Thyroid gland (tissue), 4 donors: ENCODE results near the gene CLMP. TPM values are rescaled to one million over a fixed set of nuclear protein-coding genes. Genes with fewer than 3 reads are reported as not detected.
A peak's percentile ranks its signal among the peaks of the same experiment; 100 is the strongest.

ENCODE experiments used
- DNase-seq, 2 donors: peaks; one replicate each; pipeline ENCODE4 v3.0.0-alpha.2; 2019
- H3K27ac ChIP-seq, 3 donors: fragments of 200-600 bp; sonication (generic); 1 replicate in 2 of 3; 2 replicates in 1 of 3; pipeline ENCODE4 v1.5.1; 2016 to 2019; ENCODE audit warnings: mild to moderate bottlenecking in 1 of 3, moderate library complexity in 1 of 3
- H3K27me3 ChIP-seq: fragments of 200-600 bp; sonication (generic); one replicate; pipeline ENCODE4 v1.5.1; 2019
- H3K36me3 ChIP-seq, 2 donors: fragments of 200-600 bp; sonication (generic); one replicate each; pipeline ENCODE4 v1.5.1; 2016 to 2019
- H3K4me1 ChIP-seq, 2 donors: fragments of 200-600 bp; sonication (generic); one replicate each; pipeline ENCODE4 v1.5.1; 2017 to 2019
- H3K4me3 ChIP-seq, 3 donors: fragments of 200-600 bp; sonication (generic); replicated peaks in 1 of 3; 1 replicate in 2 of 3; 2 replicates in 1 of 3; pipeline ENCODE4 v1.5.1; 2016; ENCODE audit warnings: mild to moderate bottlenecking in 1 of 3
- H3K9me3 ChIP-seq: fragments of 200-600 bp; sonication (generic); one replicate; pipeline ENCODE4 v1.5.1; 2017
- POLR2A ChIP-seq, 2 donors: fragments of 450-650 bp; IDR thresholded peaks; one replicate each; pipeline ENCODE4 v1.6.1; 2017; ENCODE audit warnings: antibody characterized with exemption in 2 of 2, mild to moderate bottlenecking in 2 of 2, moderate library complexity in 1 of 2
- WGBS, 2 donors: methylation state at CpG; one replicate each; pipeline ENCODE4 v1.1.5; 2017; 5-methylcytosine and 5-hydroxymethylcytosine counted together
- intact Hi-C: fragments of 100-400 bp; cut with DNase I; formaldehyde crosslinking; loops from one replicate; pipeline ENCODE4 v1.15.1; 2023
- total RNA-seq, 4 donors: library from RNA; depleted of rRNA; stranded (reverse); fragments of >200 nt; gene quantifications; one replicate each; pipeline ENCODE4 v1.2.3, GENCODE V29; 2016
- TF ChIP-seq, protein P1 (sequence below), 6 experiments: fragments of 200-600 bp in 3 of 6; fragments of 450-650 bp in 3 of 6; sonication (generic) in 3 of 6; IDR thresholded peaks; one replicate each; pipeline ENCODE4 v1.5.1; 2016 to 2019; ENCODE audit warnings: antibody characterized with exemption in 6 of 6, mild to moderate bottlenecking in 2 of 6, inconsistent platforms in 1 of 6, moderate library complexity in 1 of 6

CLMP gene
- total RNA-seq, 4 donors from 2014 or later, result 4.9 to 13.2 (median 9.3) TPM

DNA sequence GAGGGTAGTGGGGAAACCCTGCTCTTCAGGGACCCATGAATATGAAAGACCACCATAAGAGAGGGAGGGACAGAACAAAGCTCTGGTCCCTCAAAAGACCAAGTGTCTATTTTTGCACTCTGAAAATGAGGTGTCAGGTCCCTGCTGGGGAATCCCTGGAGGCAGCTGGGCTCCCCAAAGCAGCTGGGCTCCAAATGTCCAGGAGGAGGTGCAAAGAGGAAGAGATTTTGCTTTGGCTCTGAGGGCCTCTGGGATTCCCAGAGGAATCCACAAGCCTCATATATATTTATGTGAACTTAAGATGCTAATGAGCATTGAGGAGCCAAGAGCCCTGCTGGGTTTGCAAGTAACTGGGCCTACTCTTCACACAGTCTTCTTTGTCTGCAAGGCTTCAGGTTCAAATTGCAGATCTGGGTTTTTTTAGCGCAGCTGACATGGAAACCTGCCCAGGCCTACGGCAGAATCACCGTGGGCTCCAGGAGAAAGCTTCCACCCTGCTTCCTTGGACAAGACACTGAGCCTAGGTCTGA lies 26.0 kb downstream of the CLMP start:
- no peaks in the 10 kb centered on the region for H3K36me3 ChIP-seq
- H3K4me1 ChIP-seq, result no peaks in the 10 kb centered on the region
- H3K27me3 ChIP-seq, result no peaks in the 10 kb centered on the region
- intact Hi-C loops, result no loop called here
- 82 to 83% methylated on average over 3 of the region's 3 CpGs for WGBS, 2 donors
- no peak overlapping the region for H3K27ac ChIP-seq
- no peak overlapping the region for H3K4me3 ChIP-seq
- no peaks in the 10 kb centered on the region for H3K9me3 ChIP-seq
- no peak for DNase-seq
- TF ChIP-seq, protein P1, sequence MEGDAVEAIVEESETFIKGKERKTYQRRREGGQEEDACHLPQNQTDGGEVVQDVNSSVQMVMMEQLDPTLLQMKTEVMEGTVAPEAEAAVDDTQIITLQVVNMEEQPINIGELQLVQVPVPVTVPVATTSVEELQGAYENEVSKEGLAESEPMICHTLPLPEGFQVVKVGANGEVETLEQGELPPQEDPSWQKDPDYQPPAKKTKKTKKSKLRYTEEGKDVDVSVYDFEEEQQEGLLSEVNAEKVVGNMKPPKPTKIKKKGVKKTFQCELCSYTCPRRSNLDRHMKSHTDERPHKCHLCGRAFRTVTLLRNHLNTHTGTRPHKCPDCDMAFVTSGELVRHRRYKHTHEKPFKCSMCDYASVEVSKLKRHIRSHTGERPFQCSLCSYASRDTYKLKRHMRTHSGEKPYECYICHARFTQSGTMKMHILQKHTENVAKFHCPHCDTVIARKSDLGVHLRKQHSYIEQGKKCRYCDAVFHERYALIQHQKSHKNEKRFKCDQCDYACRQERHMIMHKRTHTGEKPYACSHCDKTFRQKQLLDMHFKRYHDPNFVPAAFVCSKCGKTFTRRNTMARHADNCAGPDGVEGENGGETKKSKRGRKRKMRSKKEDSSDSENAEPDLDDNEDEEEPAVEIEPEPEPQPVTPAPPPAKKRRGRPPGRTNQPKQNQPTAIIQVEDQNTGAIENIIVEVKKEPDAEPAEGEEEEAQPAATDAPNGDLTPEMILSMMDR (IDR thresholded peaks at IDR 0.05), result no peak
- TF ChIP-seq POLR2A (IDR thresholded peaks at IDR 0.05), result no peak

DNA sequence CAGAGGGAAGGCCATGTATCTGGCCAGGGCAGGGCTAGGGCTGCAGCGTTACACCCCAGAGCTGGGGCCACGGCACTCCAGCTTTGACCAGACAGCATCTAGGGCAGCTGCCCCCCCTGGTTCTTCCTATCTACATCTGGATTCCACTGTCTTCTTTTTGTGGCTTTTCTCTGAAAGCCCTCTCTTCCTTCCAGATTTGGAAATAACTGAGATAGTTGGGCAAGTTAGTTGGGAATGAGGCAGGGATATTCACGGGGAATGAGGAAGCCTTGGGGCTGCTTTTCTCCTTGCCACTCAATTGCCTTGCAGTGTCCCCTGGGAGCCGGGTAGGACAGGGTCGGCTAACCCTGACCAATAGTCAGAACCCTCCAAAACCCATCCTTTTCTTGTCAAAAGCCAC lies 26.8 kb downstream of the CLMP start:
- TF ChIP-seq, protein P1 (IDR thresholded peaks at IDR 0.05), result no peak
- no peak for TF ChIP-seq POLR2A (IDR thresholded peaks at IDR 0.05)
- H3K4me1 ChIP-seq, result no peaks in the 10 kb centered on the region
- H3K4me3 ChIP-seq, result no peak overlapping the region
- H3K36me3 ChIP-seq, result no peaks in the 10 kb centered on the region
- intact Hi-C loops, result no loop called here
- 87 to 91% methylated on average over 5 of the region's 5 CpGs for WGBS, 2 donors
- no peaks in the 10 kb centered on the region for H3K27me3 ChIP-seq
- H3K9me3 ChIP-seq, result no peaks in the 10 kb centered on the region
- no peak overlapping the region for H3K27ac ChIP-seq
- DNase-seq, result no peak

DNA sequence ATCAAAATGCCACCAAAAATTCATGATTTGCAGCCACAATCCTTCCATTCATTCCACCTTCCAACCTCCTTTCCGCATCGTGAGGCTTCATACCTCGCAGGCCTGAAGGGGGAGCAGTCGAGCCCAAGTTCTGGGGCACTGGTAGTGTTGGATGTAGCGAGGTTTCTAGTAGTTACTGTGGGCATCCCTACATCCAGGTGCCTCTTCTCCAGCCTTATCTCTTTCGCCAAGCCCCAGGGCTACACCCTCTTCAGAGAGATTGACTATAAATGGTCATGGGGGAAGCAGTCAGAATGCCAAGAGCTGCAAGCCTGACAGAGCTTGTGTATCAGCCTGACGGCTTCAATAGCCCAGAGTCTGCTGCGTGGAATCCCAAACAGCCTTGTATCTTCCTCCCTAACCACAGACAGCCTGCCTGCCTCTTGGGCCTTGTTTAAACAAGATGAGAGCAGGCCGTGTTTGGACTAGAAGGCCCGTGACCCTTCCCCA lies 28.9 kb downstream of the CLMP start:
- 57 to 59% methylated on average over 9 to 10 of the region's 10 CpGs for WGBS, 2 donors
- intact Hi-C loops, result no loop called here
- peak; percentile 16 to 28 for DNase-seq
- H3K4me1 ChIP-seq, result no peaks in the 10 kb centered on the region
- H3K27ac ChIP-seq, result no peak overlapping the region
- no peaks in the 10 kb centered on the region for H3K27me3 ChIP-seq
- TF ChIP-seq POLR2A (IDR thresholded peaks at IDR 0.05), result no peak
- TF ChIP-seq, protein P1 (IDR thresholded peaks at IDR 0.05), result peak in 4 of 6 experiments; percentile 9 to 45 (median 19)
- H3K4me3 ChIP-seq, result no peak overlapping the region
- H3K9me3 ChIP-seq, result no peaks in the 10 kb centered on the region
- H3K36me3 ChIP-seq, result no peaks in the 10 kb centered on the region

DNA sequence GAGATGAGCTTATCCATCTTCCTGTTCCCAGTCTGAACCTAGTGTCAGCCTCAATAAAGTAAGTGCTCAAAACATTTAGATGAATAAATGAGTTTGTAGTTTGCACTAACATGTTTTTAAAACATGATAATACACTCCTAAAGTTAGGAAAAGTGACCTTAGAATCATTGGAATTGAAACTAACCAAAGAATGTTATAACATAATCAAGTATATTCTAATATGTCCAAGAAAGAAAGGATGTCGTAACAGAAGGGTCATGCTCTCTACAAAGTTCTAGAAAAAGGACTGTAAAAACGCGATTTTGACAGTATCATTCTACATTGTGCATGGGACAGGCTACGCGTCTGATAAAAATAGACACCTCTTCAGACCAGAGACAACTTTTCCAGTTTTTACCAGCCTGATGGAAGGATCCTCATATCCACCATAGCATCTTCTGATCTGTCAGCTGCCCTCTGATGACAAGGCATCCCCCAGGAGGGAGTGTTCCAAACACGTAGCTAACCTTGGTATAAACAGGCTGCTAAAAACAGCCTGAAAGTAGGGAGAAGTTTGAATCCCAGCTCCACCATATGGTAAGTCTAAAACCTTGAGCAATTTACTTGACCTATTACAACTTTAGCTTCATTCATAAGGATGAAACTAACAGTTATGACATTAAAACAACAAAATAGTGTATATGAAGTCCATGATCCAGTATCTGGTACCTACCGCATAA lies 30.2 kb downstream of the CLMP start:
- DNase-seq, result no peak
- Histone ChIP-seq H3K9me3 (no peaks in the 10 kb centered on the region), H3K36me3 (no peaks in the 10 kb centered on the region), H3K27me3 (no peaks in the 10 kb centered on the region), H3K4me1 (no peaks in the 10 kb centered on the region), H3K27ac (no peak overlapping the region), H3K4me3 (no peak overlapping the region)
- TF ChIP-seq, protein P1 (IDR thresholded peaks at IDR 0.05), result no peak
- TF ChIP-seq POLR2A (IDR thresholded peaks at IDR 0.05), result no peak
- WGBS, 2 donors, result 95% methylated on average over 7 of the region's 7 CpGs
- intact Hi-C loops, result no loop called here

DNA sequence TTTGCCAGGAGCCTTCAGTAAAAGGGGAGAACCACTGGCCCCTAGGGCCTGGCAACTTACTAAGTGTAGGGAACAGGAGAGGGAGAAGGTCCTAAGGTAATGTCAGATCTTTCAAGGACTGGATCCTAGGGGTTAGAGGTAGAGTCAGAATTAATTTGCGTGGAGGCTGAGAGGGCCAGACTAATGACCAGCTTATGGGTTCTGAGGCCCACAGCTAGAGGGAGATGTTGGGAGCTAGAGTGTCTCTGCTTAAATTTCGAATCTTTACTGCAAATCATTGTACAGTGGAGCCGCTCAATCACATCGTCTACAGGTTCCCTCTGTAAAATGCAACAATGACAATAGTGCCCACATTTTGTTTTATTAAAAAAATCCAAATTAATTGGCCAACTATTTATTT lies 31.4 kb downstream of the CLMP start:
- no peak overlapping the region for H3K27ac ChIP-seq
- intact Hi-C loops, result no loop called here
- no peaks in the 10 kb centered on the region for H3K27me3 ChIP-seq
- no peak overlapping the region for H3K4me3 ChIP-seq
- no peaks in the 10 kb centered on the region for H3K4me1 ChIP-seq
- H3K36me3 ChIP-seq, result no peaks in the 10 kb centered on the region
- H3K9me3 ChIP-seq, result no peaks in the 10 kb centered on the region
- WGBS, 2 donors, result 95 to 98% methylated on average over 4 of the region's 4 CpGs
- TF ChIP-seq, protein P1 (IDR thresholded peaks at IDR 0.05), result no peak
- no peak for TF ChIP-seq POLR2A (IDR thresholded peaks at IDR 0.05)
- DNase-seq, result no peak
